Liver (tissue), 9 donors: ENCODE results near the gene HCN3. TPM values are rescaled to one million over a fixed set of nuclear protein-coding genes. Genes with fewer than 3 reads are reported as not detected.

ENCODE experiments used
- DNase-seq: peaks from one replicate; pipeline ENCODE4 v3.0.0-alpha.2; 2017; ENCODE audit warnings: low spot score
- H3K27ac ChIP-seq, 2 donors: one replicate each; pipeline ENCODE4 v1.7.0; 2013; ENCODE audit warnings: inconsistent platforms in 2 of 2, low read length in 2 of 2, control low read depth in 1 of 2, low read depth in 1 of 2, mild to moderate bottlenecking in 1 of 2
- H3K27me3 ChIP-seq, 4 donors: one replicate each; pipeline versions ENCODE4 v1.6.1 to v1.7.0; 2013; ENCODE audit warnings: low read length in 3 of 4, inconsistent platforms in 1 of 4, mild to moderate bottlenecking in 1 of 4, moderate library complexity in 1 of 4; ENCODE audit not compliant: control insufficient read depth in 4 of 4, insufficient read depth in 4 of 4
- H3K36me3 ChIP-seq, 4 donors: one replicate each; pipeline versions ENCODE4 v1.6.1 to v1.7.0; 2013; ENCODE audit warnings: low read length in 3 of 4, mild to moderate bottlenecking in 3 of 4, low read depth in 1 of 4, moderate library complexity in 1 of 4; ENCODE audit not compliant: control insufficient read depth in 4 of 4, insufficient read depth in 3 of 4
- H3K4me1 ChIP-seq, 4 donors: one replicate each; pipeline versions ENCODE4 v1.6.1 to v1.7.0; 2013; ENCODE audit warnings: low read length in 3 of 4, mild to moderate bottlenecking in 3 of 4, moderate library complexity in 1 of 4; ENCODE audit not compliant: control insufficient read depth in 4 of 4, insufficient read depth in 4 of 4
- H3K4me3 ChIP-seq, 3 donors: one replicate each; pipeline versions ENCODE4 v1.6.1 to v1.7.0; 2013; ENCODE audit warnings: low read length in 3 of 3, control low read depth in 1 of 3, low read depth in 1 of 3, mild to moderate bottlenecking in 1 of 3
- H3K9ac ChIP-seq, 2 donors: one replicate each; pipeline ENCODE4 v1.7.0; 2013; ENCODE audit warnings: low read length in 2 of 2, mild to moderate bottlenecking in 2 of 2, moderate library complexity in 2 of 2, control low read depth in 1 of 2, low read depth in 1 of 2
- H3K9me3 ChIP-seq, 4 donors: one replicate each; pipeline versions ENCODE4 v1.6.1 to v1.7.0; 2013; ENCODE audit warnings: low read length in 3 of 4; ENCODE audit not compliant: control insufficient read depth in 4 of 4
- ATF3 ChIP-seq: IDR thresholded peaks from 2 replicates; pipeline ENCODE4 v1.6.1; 2016; ENCODE audit warnings: antibody characterized with exemption
- CTCF ChIP-seq: fragments of 150-350 bp; IDR thresholded peaks from 2 replicates; pipeline ENCODE4 v1.5.1; 2017; ENCODE audit warnings: improper control_type of control experiment, low read depth, low read length; ENCODE audit not compliant: missing input control
- EGR1 ChIP-seq, 2 donors: IDR thresholded peaks; 2 replicates each; pipeline ENCODE4 v1.6.1; 2016 to 2018; ENCODE audit warnings: antibody characterized with exemption in 2 of 2, low read depth in 2 of 2
- FOXA1 ChIP-seq: IDR thresholded peaks from 2 replicates; pipeline ENCODE4 v1.6.1; 2016; ENCODE audit warnings: antibody characterized with exemption
- FOXA2 ChIP-seq: IDR thresholded peaks from 2 replicates; pipeline ENCODE4 v1.6.1; 2016; ENCODE audit warnings: antibody characterized with exemption
- GABPA ChIP-seq, 2 donors: IDR thresholded peaks in 1 of 2; conservative IDR thresholded peaks in 1 of 2; 2 replicates each; pipeline ENCODE4 v1.6.1; 2016; ENCODE audit warnings: antibody characterized with exemption in 2 of 2, mild to moderate bottlenecking in 1 of 2, moderate library complexity in 1 of 2
- HNF4A ChIP-seq, 2 donors: conservative IDR thresholded peaks; 2 replicates each; pipeline ENCODE4 v1.6.1; 2016; ENCODE audit warnings: antibody characterized with exemption in 2 of 2, mild to moderate bottlenecking in 2 of 2
- HNF4G ChIP-seq: IDR thresholded peaks from 2 replicates; pipeline ENCODE4 v1.6.1; 2016; ENCODE audit warnings: antibody characterized with exemption
- JUND ChIP-seq, 2 donors: IDR thresholded peaks; 2 replicates each; pipeline ENCODE4 v1.6.1; 2016; ENCODE audit warnings: antibody characterized with exemption in 2 of 2
- NR2F2 ChIP-seq: IDR thresholded peaks from 2 replicates; pipeline ENCODE4 v1.6.1; 2016; ENCODE audit warnings: antibody characterized with exemption
- RAD21 ChIP-seq, 2 donors: IDR thresholded peaks; 2 replicates each; pipeline ENCODE4 v1.6.1; 2016; ENCODE audit warnings: antibody characterized with exemption in 2 of 2, mild to moderate bottlenecking in 2 of 2
- REST ChIP-seq: IDR thresholded peaks from 2 replicates; pipeline ENCODE4 v1.6.1; 2016; ENCODE audit warnings: antibody characterized with exemption, mild to moderate bottlenecking
- RXRA ChIP-seq, 2 donors: IDR thresholded peaks; 2 replicates each; pipeline ENCODE4 v1.6.1; 2017 to 2018; ENCODE audit warnings: antibody characterized with exemption in 2 of 2, mild to moderate bottlenecking in 1 of 2
- SP1 ChIP-seq: IDR thresholded peaks from 2 replicates; pipeline ENCODE4 v1.6.1; 2018; ENCODE audit warnings: antibody characterized with exemption, mild to moderate bottlenecking
- YY1 ChIP-seq: IDR thresholded peaks from 2 replicates; pipeline ENCODE4 v1.6.1; 2016; ENCODE audit warnings: antibody characterized with exemption, mild to moderate bottlenecking
- ZBTB33 ChIP-seq: IDR thresholded peaks from 2 replicates; pipeline ENCODE4 v1.6.1; 2016; ENCODE audit warnings: antibody characterized with exemption
- WGBS: extraction: QIAGEN DNeasy Blood & Tissue Kit; methylation state at CpG from one replicate; pipeline ENCODE4 v1.1.7; 2013; 5-methylcytosine and 5-hydroxymethylcytosine counted together
- polyA plus RNA-seq, 2 donors: library from polyadenylated mRNA; stranded (reverse) in 1 of 2; unstranded in 1 of 2; fragments of 200-250 nt in 1 of 2; fragments of >200 nt in 1 of 2; fragmentation: Nextera tagmentation in 1 of 2; extraction: Ambion mirVana in 1 of 2; gene quantifications; one replicate each; pipeline versions ENCODE4 v1.2.1 to v1.2.3, GENCODE V29; 2013 to 2015
- total RNA-seq, 2 donors: library from RNA; depleted of rRNA; stranded (reverse); fragments of >200 nt; gene quantifications; one replicate each; pipeline ENCODE4 v1.2.3, GENCODE V29; 2014
- donor health status: healthy.
- donor health status: healthy.
- donor health status: healthy.
- donor health status: healthy.
- donor health status: healthy.

HCN3 gene
- total and polyA plus RNA-seq, 4 donors, result 0.33 to 1.5 (median 0.93) TPM

GRCh38 chr1:155324717-155325602 is 47.7 kb downstream of the HCN3 start:
- peak; percentile 58 for DNase-seq
- Histone ChIP-seq H3K4me1 (peaks cover 2 to 35% (median 22%) of the 10 kb centered on the region in 4 donors), H3K9me3 (no peaks in the 10 kb centered on the region), H3K4me3 (peak overlapping the region; percentile 74 to 81 (median 78)), H3K36me3 (peaks cover 0 to 7% (median under 1%) of the 10 kb centered on the region in 4 donors), H3K27ac (peak overlapping the region; percentile 90 to 93), H3K27me3 (no peaks in the 10 kb centered on the region), H3K9ac (peak overlapping the region; percentile 18 to 61)
- WGBS, result 20% methylated on average over 59 of the region's 59 CpGs
- peak in 1 of 2 donors; percentile 44 for TF ChIP-seq RAD21 (IDR thresholded peaks at IDR 0.05)
- no peak for TF ChIP-seq ZBTB33

- Histone ChIP-seq H3K27ac (no peak overlapping the region), H3K4me1 (peaks cover 2 to 35% (median 22%) of the 10 kb centered on the region in 4 donors), H3K4me3 (no peak overlapping the region), H3K36me3 (peaks cover 3 to 13% (median 5%) of the 10 kb centered on the region in 4 donors), H3K9ac (no peak overlapping the region), H3K9me3 (no peaks in the 10 kb centered on the region), H3K27me3 (no peaks in the 10 kb centered on the region)
- WGBS, result 78% methylated on average over 6 of the region's 6 CpGs
- TF ChIP-seq HNF4G, result no peak
- TF ChIP-seq EGR1 (IDR thresholded peaks at IDR 0.05; ENCODE audit: low read depth in 2 of 2), result no peak
- TF ChIP-seq YY1, result no peak
- TF ChIP-seq SP1, result no peak
- no peak for TF ChIP-seq ATF3
- TF ChIP-seq FOXA1, result no peak
- TF ChIP-seq CTCF, result no peak
- TF ChIP-seq ZBTB33, result no peak
- no peak for TF ChIP-seq RXRA (IDR thresholded peaks at IDR 0.05)
- TF ChIP-seq HNF4A (conservative IDR thresholded peaks at IDR 0.05), result no peak
- TF ChIP-seq JUND (IDR thresholded peaks at IDR 0.05), result no peak
- no peak for TF ChIP-seq FOXA2
- TF ChIP-seq REST, result no peak
- no peak for TF ChIP-seq NR2F2
- no peak for TF ChIP-seq GABPA (IDR thresholded peaks at IDR 0.05 in 1 of 2, conservative IDR thresholded peaks at IDR 0.05 in 1 of 2)
- TF ChIP-seq RAD21 (IDR thresholded peaks at IDR 0.05), result no peak
- DNase-seq, result no peak
Observed at GRCh38 chr1:155325603-155325893, 48.3 kb downstream of the HCN3 start.
